H1 (cell line): Measurements from ENCODE around the gene ABCC4. TPM values are rescaled to one million over a fixed set of nuclear protein-coding genes. Genes with fewer than 3 reads are reported as not detected.

Experiments
- CTCF ChIA-PET: fragments of 300-600 bp; sonication (Branson Sonifier 250); formaldehyde crosslinking; loops from one replicate; lab custom pipeline; 2021; ENCODE audit not compliant: partially characterized antibody; lab: Charles Lee
- POLR2A ChIA-PET: fragments of 300-600 bp; sonication (Branson Sonifier 250); formaldehyde crosslinking; loops from one replicate; lab custom pipeline; 2021; ENCODE audit warnings: inconsistent platforms; ENCODE audit not compliant: partially characterized antibody; lab: Charles Lee
- DNase-seq, 2 experiments: peaks; one replicate each; pipeline versions ENCODE4 v3.0.0 to v3.0.0-alpha.2; 2010 to 2022; ENCODE audit warnings: low spot score in 2 of 2, low read depth in 1 of 2, mixed read lengths in 1 of 2
- FAIRE-seq: peaks from 2 replicates; lab custom pipeline; 2011; peaks lifted over from hg19 to GRCh38; lab: Jason Lieb, UNC
- H2AFZ ChIP-seq: 2 replicates; pipeline ENCODE4 v1.8.1; 2012; ENCODE audit warnings: low read length, inconsistent platforms
- H2AK5ac ChIP-seq: 2 replicates; pipeline ENCODE4 v1.6.1; 2013; ENCODE audit warnings: low read depth, low read length
- H2BK120ac ChIP-seq: replicated peaks from 2 replicates; pipeline ENCODE3; 2013; ENCODE audit warnings: low read depth, low read length, inconsistent platforms
- H2BK12ac ChIP-seq: 2 replicates; pipeline ENCODE4 v1.6.1; 2013; ENCODE audit warnings: low read depth, low read length
- H2BK15ac ChIP-seq: 2 replicates; pipeline ENCODE4 v1.6.1; 2013; ENCODE audit warnings: low read length
- H2BK20ac ChIP-seq: 2 replicates; pipeline ENCODE4 v1.6.1; 2013; ENCODE audit warnings: low read length
- H2BK5ac ChIP-seq: 2 replicates; pipeline ENCODE4 v1.6.1; 2013; ENCODE audit warnings: low read depth, low read length
- H3K14ac ChIP-seq: 2 replicates; pipeline ENCODE4 v1.6.1; 2013; ENCODE audit warnings: inconsistent platforms; ENCODE audit not compliant: insufficient read length
- H3K18ac ChIP-seq: 2 replicates; pipeline ENCODE4 v1.6.1; 2013; ENCODE audit warnings: low read length; ENCODE audit errors: extremely low read depth
- H3K23ac ChIP-seq: 2 replicates; pipeline ENCODE4 v1.6.1; 2013; ENCODE audit warnings: inconsistent platforms; ENCODE audit not compliant: insufficient read length
- H3K23me2 ChIP-seq: 2 replicates; pipeline ENCODE4 v1.6.1; 2013; ENCODE audit warnings: low read depth, low read length
- H3K27ac ChIP-seq: 2 replicates; pipeline ENCODE4 v1.6.1; 2011; ENCODE audit warnings: low read depth, low read length, inconsistent platforms
- H3K27me3 ChIP-seq, 4 experiments: replicated peaks in 1 of 4; 1 replicate in 1 of 4; 2 replicates in 3 of 4; pipeline versions ENCODE4 v1.6.1 to v1.8.1; 2011 to 2013; ENCODE audit warnings: low read length in 3 of 4, mild to moderate bottlenecking in 3 of 4, inconsistent platforms in 2 of 4, mixed read lengths in 2 of 4, moderate library complexity in 1 of 4; ENCODE audit not compliant: control insufficient read depth in 3 of 4, insufficient read depth in 3 of 4; ENCODE audit errors: extremely low read depth in 1 of 4
- H3K36me3 ChIP-seq, 4 experiments: 2 replicates each; pipeline versions ENCODE4 v1.6.1 to v1.8.1; 2011 to 2013; ENCODE audit warnings: mild to moderate bottlenecking in 4 of 4, low read length in 3 of 4, moderate library complexity in 2 of 4, control low read depth in 1 of 4, inconsistent platforms in 1 of 4; ENCODE audit not compliant: insufficient read depth in 4 of 4, control insufficient read depth in 2 of 4
- H3K4ac ChIP-seq: replicated peaks from 2 replicates; pipeline ENCODE3; 2013; ENCODE audit warnings: low read length, low read depth, mixed read lengths, inconsistent platforms; ENCODE audit not compliant: insufficient read length
- H3K4me1 ChIP-seq, 4 experiments: replicated peaks in 1 of 4; 1 replicate in 1 of 4; 2 replicates in 3 of 4; pipeline versions ENCODE4 v1.6.1 to v1.8.1; 2011 to 2013; ENCODE audit warnings: low read length in 3 of 4, inconsistent platforms in 2 of 4, mixed read lengths in 1 of 4; ENCODE audit not compliant: insufficient read depth in 4 of 4, control insufficient read depth in 3 of 4
- H3K4me2 ChIP-seq, 2 experiments: 2 replicates each; pipeline versions ENCODE4 v1.6.1 to v1.8.1; 2011 to 2013; ENCODE audit warnings: low read depth in 2 of 2, low read length in 2 of 2, control low read depth in 1 of 2, inconsistent platforms in 1 of 2, mild to moderate bottlenecking in 1 of 2; ENCODE audit not compliant: insufficient read depth in 1 of 2
- H3K4me3 ChIP-seq, 4 experiments: fragments of 200-600, 300-600 bp in 1 of 4; sonication (generic), shearing (Covaris generic), sonication (Bioruptor Twin) in 1 of 4; 2 replicates each; pipeline versions ENCODE4 v1.5.1 to v1.8.1; 2011 to 2016; ENCODE audit warnings: low read length in 4 of 4, low read depth in 3 of 4, control low read depth in 2 of 4, inconsistent platforms in 2 of 4, mild to moderate bottlenecking in 2 of 4, mixed read lengths in 1 of 4, moderate library complexity in 1 of 4; ENCODE audit not compliant: insufficient read depth in 2 of 4; ENCODE audit errors: extremely low read depth in 1 of 4
- H3K56ac ChIP-seq: replicated peaks from 2 replicates; pipeline ENCODE3; 2013; ENCODE audit warnings: low read depth, mild to moderate bottlenecking, mixed read lengths, low read length, inconsistent platforms; ENCODE audit not compliant: insufficient read length
- H3K79me1 ChIP-seq: 2 replicates; pipeline ENCODE4 v1.6.1; 2013; ENCODE audit warnings: low read depth, low read length, control low read depth
- H3K79me2 ChIP-seq, 2 experiments: 2 replicates each; pipeline versions ENCODE4 v1.6.1 to v1.8.1; 2012 to 2013; ENCODE audit warnings: low read length in 2 of 2, mild to moderate bottlenecking in 2 of 2, inconsistent platforms in 1 of 2; ENCODE audit not compliant: insufficient read depth in 2 of 2, control insufficient read depth in 1 of 2
- H3K9ac ChIP-seq, 4 experiments: replicated peaks in 1 of 4; 1 replicate in 1 of 4; 2 replicates in 3 of 4; pipeline versions ENCODE4 v1.6.1 to v1.8.1; 2011 to 2013; ENCODE audit warnings: low read depth in 3 of 4, low read length in 3 of 4, control low read depth in 2 of 4, mild to moderate bottlenecking in 2 of 4, moderate library complexity in 2 of 4, inconsistent platforms in 1 of 4; ENCODE audit errors: extremely low read depth in 1 of 4
- H3K9me3 ChIP-seq, 2 experiments: 2 replicates each; pipeline versions ENCODE4 v1.6.1 to v1.8.1; 2012 to 2013; ENCODE audit warnings: mild to moderate bottlenecking in 2 of 2, moderate library complexity in 2 of 2, control low read depth in 1 of 2, inconsistent platforms in 1 of 2, low read depth in 1 of 2, low read length in 1 of 2, mixed read lengths in 1 of 2; ENCODE audit not compliant: insufficient read depth in 2 of 2
- H4K20me1 ChIP-seq, 2 experiments: replicated peaks in 1 of 2; 2 replicates each; pipeline versions ENCODE3 to v1.8.1; 2011 to 2013; ENCODE audit warnings: inconsistent platforms in 2 of 2, low read length in 2 of 2, mild to moderate bottlenecking in 1 of 2; ENCODE audit not compliant: insufficient read depth in 2 of 2, control insufficient read depth in 1 of 2
- H4K5ac ChIP-seq: 2 replicates; pipeline ENCODE4 v1.6.1; 2013; ENCODE audit warnings: low read length, low read depth, mixed read lengths, inconsistent platforms; ENCODE audit not compliant: insufficient read length
- H4K8ac ChIP-seq: 2 replicates; pipeline ENCODE4 v1.8.0; 2013; ENCODE audit warnings: mild to moderate bottlenecking, moderate library complexity, low read length, inconsistent platforms; ENCODE audit not compliant: insufficient read depth; ENCODE audit errors: extremely low read depth
- H4K91ac ChIP-seq: replicated peaks from 2 replicates; pipeline ENCODE3; 2013; ENCODE audit warnings: low read length, mixed read lengths, inconsistent platforms; ENCODE audit not compliant: insufficient read length
- MAX ChIP-seq: IDR thresholded peaks from 2 replicates; pipeline ENCODE4 v1.6.1; 2012; ENCODE audit warnings: inconsistent platforms
- POU5F1 ChIP-seq: IDR thresholded peaks from 2 replicates; pipeline ENCODE4 v1.6.1; 2011; ENCODE audit warnings: low read depth, mild to moderate bottlenecking, low read length, moderate library complexity
- TAF7 ChIP-seq: optimal IDR thresholded peaks from 2 replicates; pipeline ENCODE3; 2011; ENCODE audit warnings: low read depth, mild to moderate bottlenecking, inconsistent platforms, low read length, moderate library complexity, borderline replicate concordance
- YY1 ChIP-seq: IDR thresholded peaks from 2 replicates; pipeline ENCODE4 v1.6.1; 2011; ENCODE audit warnings: low read depth, mild to moderate bottlenecking, low read length
- WGBS, 2 experiments: shearing (Covaris generic) in 1 of 2; methylation state at CpG; one replicate each; pipeline versions ENCODE4 v1.1.6 to v1.1.7; 2013 to 2015; ENCODE audit warnings: low lambda C conversion rate in 2 of 2, mixed read lengths in 2 of 2, inconsistent platforms in 1 of 2, low coverage in 1 of 2, missing lambda C conversion rate in 1 of 2; ENCODE audit not compliant: insufficient replicate concordance in 2 of 2, insufficient coverage in 1 of 2, insufficient read length in 1 of 2; ENCODE audit errors: extremely low coverage in 1 of 2, missing lambda C conversion rate in 1 of 2; 5-methylcytosine and 5-hydroxymethylcytosine counted together
- polyA plus RNA-seq, 7 experiments: library from polyadenylated mRNA; depleted of rRNA in 3 of 7; stranded (reverse) in 5 of 7; unstranded in 2 of 7; fragments of >200 nt in 5 of 7; fragments of 200-250 nt in 2 of 7; gene quantifications; 1 replicate in 5 of 7; 2 replicates in 1 of 7; 4 replicates in 1 of 7; pipeline versions ENCODE4 v1.2.1 to v1.2.3, GENCODE V29; 2011 to 2013; ENCODE audit warnings: missing spikeins in 2 of 7, mixed read lengths in 2 of 7
- total RNA-seq: library from RNA; stranded (reverse); fragmentation: NEBNext Ultra II Directional; extraction: Animal tissue kit (Norgen Biotek cat#: 25700); gene quantifications from 2 replicates; pipeline ENCODE4 v1.2.1, GENCODE V29; 2021

The ABCC4 gene
- total and polyA plus RNA-seq, 2 of the 8 experiments (the other 6 are each of a cell fraction or from before 2014, with no cell fraction given) = 4.0 to 14.1 TPM

- Histone ChIP-seq H3K79me2 (no peaks in the 10 kb centered on the region), H3K56ac (no peak overlapping the region), H3K4ac (no peak overlapping the region), H3K23me2 (no peaks in the 10 kb centered on the region), H2BK15ac (no peak overlapping the region), H4K8ac (no peak overlapping the region), H3K79me1 (no peaks in the 10 kb centered on the region), H4K20me1 (no peaks in the 10 kb centered on the region), H2BK5ac (no peak overlapping the region), H2AFZ (no peak overlapping the region), H3K9me3 (no peaks in the 10 kb centered on the region), H2AK5ac (no peak overlapping the region), H3K18ac (no peak overlapping the region), H3K9ac (no peak overlapping the region), H3K27me3 (peaks cover 0 to 3% (median under 1%) of the 10 kb centered on the region in 4 experiments; a peak in 4 of 7 replicates), H3K4me3 (no peak overlapping the region), H3K4me1 (peaks cover 0 to 10% (median 3%) of the 10 kb centered on the region in 4 experiments; a peak in 3 of 7 replicates), H4K91ac (no peak overlapping the region), H4K5ac (no peak overlapping the region), H3K36me3 (no peaks in the 10 kb centered on the region), H2BK20ac (no peak overlapping the region), H3K14ac (no peak overlapping the region), H3K27ac (no peak overlapping the region), H2BK120ac (no peak overlapping the region), H3K23ac (no peak overlapping the region), H3K4me2 (no peak overlapping the region), H2BK12ac (no peak overlapping the region)
- ChIA-PET CTCF (interaction anchor here (0.7 to 1.3 kb wide), 5 partner anchors 53 to 489 kb away, joined by 3 to 5 read pairs (median 3); no protein-coding TSS in a partner anchor), POLR2A (interaction anchor here (0.9 kb wide), 1 partner anchor 16 kb away, joined by 3 read pairs; no protein-coding TSS in a partner anchor)
- FAIRE-seq (no peak), DNase-seq (no peak)
- WGBS, 2 experiments = 86% methylated on average over 2 of the region's 2 CpGs; no CpG with 5 or more reads in 1 of the 2 experiments
- no peak for TF ChIP-seq YY1
- no peak for TF ChIP-seq MAX
- no peak for TF ChIP-seq TAF7
- TF ChIP-seq POU5F1 = no peak
These were observed 150.7 kb downstream of the ABCC4 start for GRCh38 chr13:95150555-95150954.
